BE2C (cell line): ENCODE results near the gene ANKRD12.

Experiments
- DNase-seq: peaks from one replicate; pipeline ENCODE4 v3.0.0-alpha.2; 2020
- H3K27me3 ChIP-seq: fragments of 250-450 bp; sonication (Bioruptor Pico); 2 replicates; pipeline ENCODE4 v1.5.1; 2020; ENCODE audit warnings: mild to moderate bottlenecking
- H3K36me3 ChIP-seq: fragments of 250-450 bp; sonication (Bioruptor Pico); 2 replicates; pipeline ENCODE4 v1.5.1; 2020; ENCODE audit warnings: mild to moderate bottlenecking
- H3K4me1 ChIP-seq: fragments of 250-450 bp; sonication (Bioruptor Pico); 2 replicates; pipeline ENCODE4 v1.5.1; 2020
- H3K4me3 ChIP-seq: 2 replicates; pipeline ENCODE4 v1.5.1; 2011; ENCODE audit warnings: low read depth, low read length
- H3K9me3 ChIP-seq: fragments of 250-450 bp; sonication (Bioruptor Pico); 2 replicates; pipeline ENCODE4 v1.5.1; 2020
- CTCF ChIP-seq: IDR thresholded peaks from 2 replicates; pipeline ENCODE4 v1.5.1; 2012; ENCODE audit warnings: mild to moderate bottlenecking, low read depth, low read length

ANKRD12 gene

GRCh38 chr18:9275890-9276289 is 139.3 kb downstream of the ANKRD12 start:
- H3K4me1 ChIP-seq: no peaks in the 10 kb centered on the region
- no peaks in the 10 kb centered on the region for H3K36me3 ChIP-seq
- no peak overlapping the region for H3K4me3 ChIP-seq
- no peak for TF ChIP-seq CTCF
- no peaks in the 10 kb centered on the region for H3K27me3 ChIP-seq
- DNase-seq: no peak
- no peaks in the 10 kb centered on the region for H3K9me3 ChIP-seq

- no peaks in the 10 kb centered on the region for H3K36me3 ChIP-seq
- TF ChIP-seq CTCF: no peak
Observed at GRCh38 chr18:9278028-9278427, 141.4 kb downstream of the ANKRD12 start.

GRCh38 chr18:9280849-9281248 is 144.3 kb downstream of the ANKRD12 start:
- Histone ChIP-seq H3K36me3 (no peaks in the 10 kb centered on the region), H3K27me3 (no peaks in the 10 kb centered on the region), H3K4me1 (no peaks in the 10 kb centered on the region), H3K4me3 (no peak overlapping the region), H3K9me3 (no peaks in the 10 kb centered on the region)
- TF ChIP-seq CTCF: no peak
- no peak for DNase-seq

More at GRCh38 chr18:9278028-9278427, 141.4 kb downstream of the ANKRD12 start:
- no peaks in the 10 kb centered on the region for H3K9me3 ChIP-seq
- H3K4me1 ChIP-seq: no peaks in the 10 kb centered on the region
- no peak for DNase-seq
- H3K27me3 ChIP-seq: no peaks in the 10 kb centered on the region
- no peak overlapping the region for H3K4me3 ChIP-seq

GRCh38 chr18:9281780-9282179 is 145.2 kb downstream of the ANKRD12 start:
- Histone ChIP-seq H3K27me3 (no peaks in the 10 kb centered on the region), H3K4me1 (no peaks in the 10 kb centered on the region), H3K4me3 (no peak overlapping the region), H3K9me3 (no peaks in the 10 kb centered on the region), H3K36me3 (no peaks in the 10 kb centered on the region)
- DNase-seq: no peak
- no peak for TF ChIP-seq CTCF

- TF ChIP-seq CTCF: no peak
Observed at GRCh38 chr18:9283791-9284190, 147.2 kb downstream of the ANKRD12 start.

GRCh38 chr18:9285604-9286003 is 149.0 kb downstream of the ANKRD12 start:
- Histone ChIP-seq H3K4me3 (no peak overlapping the region), H3K4me1 (no peaks in the 10 kb centered on the region), H3K27me3 (no peaks in the 10 kb centered on the region), H3K36me3 (no peaks in the 10 kb centered on the region), H3K9me3 (no peaks in the 10 kb centered on the region)
- no peak for TF ChIP-seq CTCF
- DNase-seq: no peak

More at GRCh38 chr18:9283791-9284190, 147.2 kb downstream of the ANKRD12 start:
- Histone ChIP-seq H3K4me3 (no peak overlapping the region), H3K36me3 (no peaks in the 10 kb centered on the region), H3K9me3 (no peaks in the 10 kb centered on the region), H3K27me3 (no peaks in the 10 kb centered on the region), H3K4me1 (no peaks in the 10 kb centered on the region)
- no peak for DNase-seq
